Activated T-cell treated with anti-CD3 and anti-CD28 coated beads, Interleukin-2, amount 50 U/mL, for 72 hours (primary cell): ENCODE data around the gene SCRN2. TPM values are rescaled to one million over a fixed set of nuclear protein-coding genes. Genes with fewer than 3 reads are reported as not detected.

Experiments
- ATAC-seq, 2 donors: fragments of 150-1000 bp; cut with Tn5 transposase; replicated peaks in 1 of 2; 2 replicates each; pipeline ENCODE4 v1.10.0; 2021; ENCODE audit warnings: moderate library complexity in 2 of 2, mild to moderate bottlenecking in 1 of 2
- DNase-seq, 2 donors: peaks; one replicate each; pipeline ENCODE4 v3.0.0; 2021 to 2022; ENCODE audit warnings: mixed read lengths in 1 of 2
- H3K27ac Mint-ChIP-seq: one replicate; pipeline ENCODE4 v1.8.0; 2022; ENCODE audit warnings: mild to moderate bottlenecking, moderate library complexity, mixed read lengths
- H3K27me3 Mint-ChIP-seq: one replicate; pipeline ENCODE4 v1.8.0; 2022; ENCODE audit warnings: low read depth, mixed read lengths
- H3K36me3 Mint-ChIP-seq, 2 donors: one replicate each; pipeline ENCODE4 v1.8.0; 2022; ENCODE audit warnings: mixed read lengths in 2 of 2, mild to moderate bottlenecking in 1 of 2; ENCODE audit not compliant: insufficient read depth in 2 of 2
- H3K4me1 Mint-ChIP-seq: one replicate; pipeline ENCODE4 v1.8.0; 2022; ENCODE audit warnings: low read depth, mixed read lengths
- H3K4me3 Mint-ChIP-seq, 2 donors: one replicate each; pipeline ENCODE4 v1.8.0; 2022; ENCODE audit warnings: mild to moderate bottlenecking in 2 of 2, mixed read lengths in 2 of 2, moderate library complexity in 2 of 2
- H3K9me3 Mint-ChIP-seq, 2 donors: one replicate each; pipeline ENCODE4 v1.8.0; 2022; ENCODE audit warnings: mixed read lengths in 2 of 2
- total RNA-seq, 2 donors: library from RNA; stranded (reverse); gene quantifications; one replicate each; pipeline ENCODE4 v1.2.3, GENCODE V29; 2022

The SCRN2 gene
- total RNA-seq, 2 donors from 2014 or later, result 16.1 to 17.6 TPM

DNA sequence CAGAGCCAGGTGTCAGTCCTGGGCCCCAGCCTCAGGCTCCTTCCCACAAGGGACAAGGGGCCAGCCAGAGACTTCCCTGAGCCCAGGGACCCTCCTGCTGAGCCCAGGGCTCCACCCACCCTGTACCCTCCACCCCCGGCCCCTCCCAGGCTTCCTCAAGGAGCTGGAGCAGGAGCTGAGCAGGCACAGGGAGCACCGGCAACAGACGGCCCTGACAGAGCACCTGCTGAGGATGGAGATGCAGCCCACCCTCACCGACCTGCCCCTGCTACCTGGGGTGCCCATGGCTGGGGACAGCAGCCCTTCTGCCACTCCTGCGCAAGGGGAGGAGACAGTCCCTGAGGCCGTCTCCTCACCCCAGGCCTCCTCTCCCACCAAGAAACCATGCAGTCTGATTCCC lies 4.5 kb downstream of the SCRN2 start:
- no peak for ATAC-seq
- Mint-ChIP-seq H3K36me3 (peaks cover 0 to 1% of the 10 kb centered on the region in 2 donors), H3K4me3 (no peak overlapping the region), H3K9me3 (no peaks in the 10 kb centered on the region), H3K27me3 (no peaks in the 10 kb centered on the region), H3K4me1 (peaks cover 51% of the 10 kb centered on the region), H3K27ac (no peak overlapping the region)
- no peak for DNase-seq

DNA sequence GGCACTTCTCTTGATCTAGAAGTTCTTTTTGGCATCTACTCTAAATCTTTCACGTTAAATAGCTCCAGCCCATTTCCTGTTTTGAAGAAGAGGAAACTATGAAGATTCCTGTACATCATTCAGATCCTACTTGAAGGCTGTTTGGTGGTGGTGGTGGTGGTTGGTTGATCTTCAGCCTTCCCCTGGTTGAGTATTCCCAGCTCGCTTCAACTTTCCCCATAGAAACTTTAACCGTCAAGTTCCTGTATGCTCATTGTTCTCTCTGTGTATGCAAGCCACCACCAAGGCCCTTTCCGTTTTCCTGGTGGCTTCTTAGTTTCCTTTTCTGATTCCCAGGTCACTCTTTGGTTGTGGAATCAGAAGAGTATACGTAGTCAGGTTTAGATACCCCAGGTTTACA lies 6.3 kb downstream of the SCRN2 start:
- Mint-ChIP-seq H3K9me3 (no peaks in the 10 kb centered on the region), H3K4me3 (no peak overlapping the region), H3K36me3 (no peaks in the 10 kb centered on the region), H3K27me3 (no peaks in the 10 kb centered on the region), H3K27ac (no peak overlapping the region), H3K4me1 (peaks cover 54% of the 10 kb centered on the region)
- ATAC-seq, result no peak
- DNase-seq, result no peak

DNA sequence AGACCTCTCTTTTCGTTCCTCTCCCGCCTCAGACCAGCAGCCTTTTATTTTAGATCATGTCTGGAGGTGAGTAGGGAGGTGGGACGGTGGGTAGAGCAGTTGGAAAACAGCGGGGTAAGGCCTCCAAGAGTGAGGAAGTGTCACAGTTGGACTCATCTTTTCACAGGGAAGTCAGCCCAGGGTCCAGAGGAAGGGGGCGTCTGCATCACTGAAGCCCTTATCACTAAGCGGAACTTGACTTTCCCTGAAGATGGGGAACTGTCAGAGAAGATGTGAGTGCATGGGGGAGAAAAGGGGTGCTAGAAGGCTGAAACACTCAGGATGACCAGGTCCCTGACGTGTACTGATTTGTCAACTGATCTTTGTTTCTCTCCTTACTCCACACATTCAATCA lies 9.1 kb downstream of the SCRN2 start:
- H3K27ac Mint-ChIP-seq, result no peak overlapping the region
- peaks cover 2 to 4% of the 10 kb centered on the region in 2 donors for H3K36me3 Mint-ChIP-seq
- H3K9me3 Mint-ChIP-seq, result no peaks in the 10 kb centered on the region
- peaks cover 63% of the 10 kb centered on the region for H3K4me1 Mint-ChIP-seq
- DNase-seq (no peak), ATAC-seq (peak in 1 of 2 donors; percentile 5)
- no peaks in the 10 kb centered on the region for H3K27me3 Mint-ChIP-seq
- H3K4me3 Mint-ChIP-seq, result peak overlapping the region; percentile 93 to 96

DNA sequence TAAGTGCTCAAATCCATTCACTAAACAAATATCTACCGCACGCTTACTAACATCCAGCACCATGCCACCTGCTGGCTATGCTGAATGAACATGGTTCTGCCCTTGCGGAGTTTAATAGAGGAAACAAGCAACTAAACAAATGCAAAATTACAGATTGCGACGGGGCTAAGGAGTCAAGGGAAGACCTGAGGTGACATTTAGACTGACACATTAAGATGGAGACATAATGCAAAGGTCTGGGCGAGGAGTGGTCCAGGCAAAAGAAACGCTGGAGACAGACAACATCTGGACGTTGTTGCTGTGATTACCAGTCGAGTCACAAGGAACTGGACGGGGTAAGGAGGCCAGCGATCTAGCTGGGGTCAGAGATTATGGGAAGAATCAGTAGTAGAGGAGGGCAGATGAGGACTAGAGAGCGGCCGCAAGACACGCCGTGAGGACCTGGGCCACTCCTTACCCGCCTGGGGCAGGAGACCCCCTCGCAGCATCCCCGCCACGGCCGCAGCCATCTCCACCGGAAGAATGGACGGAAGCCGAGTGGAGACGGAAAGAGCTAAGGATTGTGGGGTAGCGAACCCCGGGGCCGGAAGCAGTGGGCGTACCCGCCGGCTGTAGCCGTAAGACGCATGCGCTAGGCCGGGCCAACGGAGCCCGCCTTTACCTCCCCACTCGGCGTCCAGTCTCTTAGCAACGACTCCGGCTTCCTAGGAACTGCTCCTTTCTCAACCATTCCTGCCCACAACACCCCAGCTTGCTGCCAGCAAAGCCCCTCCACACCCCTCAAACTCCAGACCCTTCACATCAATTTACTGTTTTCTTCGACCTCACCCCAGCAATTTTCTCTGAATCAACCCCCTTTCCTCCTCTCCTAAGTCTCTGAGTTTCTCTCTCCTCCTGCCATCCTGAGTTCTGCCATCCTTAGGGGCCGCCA lies 9.8 kb downstream of the SCRN2 start, which contains the start of the genes LRRC46 and MRPL10:
Gene LRRC46, plus strand, starts transcription at position 668 of the 931 bp plus-strand sequence. CDS start 320 bp downstream, outside the sequence.
Gene MRPL10, minus strand, starts transcription at position 539 of the 931 bp plus-strand sequence. Its CDS starts 30 bp downstream, at position 509.
- Mint-ChIP-seq H3K9me3 (no peaks in the 10 kb centered on the region), H3K27me3 (no peaks in the 10 kb centered on the region), H3K4me3 (peak within 1 kb of the TSS; percentile 93 to 96), H3K4me1 (peaks cover 63% of the 10 kb centered on the region), H3K27ac (peak within 1 kb of the TSS; percentile 94), H3K36me3 (peaks cover 7 to 8% of the 10 kb centered on the region in 2 donors)
- DNase-seq (peak; percentile 94), ATAC-seq (peak; percentile 90 to 94)

DNA sequence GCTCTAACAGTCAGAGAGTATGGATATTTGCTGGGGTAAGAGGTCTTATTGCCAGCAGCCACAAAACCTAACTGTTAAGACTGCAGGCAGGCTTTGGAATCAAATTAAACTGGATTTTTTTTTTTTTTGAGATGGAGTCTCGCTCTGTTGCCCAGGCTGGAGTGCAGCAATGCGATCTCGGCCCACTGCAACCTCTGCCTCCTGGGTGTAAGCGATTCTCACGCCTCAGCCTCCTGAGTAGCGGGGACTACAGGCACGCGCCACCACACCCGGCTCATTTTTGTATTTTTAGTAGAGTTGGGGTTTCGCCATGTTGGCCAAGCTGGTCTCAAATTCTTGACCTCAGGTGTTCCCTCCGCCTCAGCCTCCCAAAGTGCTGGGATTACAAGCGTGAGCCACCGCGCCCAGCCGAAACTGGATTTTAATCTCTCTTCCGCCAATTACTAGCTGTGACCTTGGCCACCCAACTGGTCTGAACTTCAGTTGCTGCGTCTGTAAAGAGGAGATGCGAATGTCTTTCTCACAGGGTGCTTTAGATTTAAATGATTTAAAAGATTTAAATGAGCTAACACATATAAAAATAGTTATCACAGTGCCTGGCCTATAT lies 10.6 kb downstream of the SCRN2 start:
- Mint-ChIP-seq H3K4me3 (peak overlapping the region; percentile 93 to 96), H3K27ac (peak overlapping the region; percentile 94), H3K4me1 (peaks cover 60% of the 10 kb centered on the region), H3K36me3 (peaks cover 9 to 12% of the 10 kb centered on the region in 2 donors), H3K9me3 (no peaks in the 10 kb centered on the region), H3K27me3 (no peaks in the 10 kb centered on the region)
- DNase-seq, result no peak
- no peak for ATAC-seq

DNA sequence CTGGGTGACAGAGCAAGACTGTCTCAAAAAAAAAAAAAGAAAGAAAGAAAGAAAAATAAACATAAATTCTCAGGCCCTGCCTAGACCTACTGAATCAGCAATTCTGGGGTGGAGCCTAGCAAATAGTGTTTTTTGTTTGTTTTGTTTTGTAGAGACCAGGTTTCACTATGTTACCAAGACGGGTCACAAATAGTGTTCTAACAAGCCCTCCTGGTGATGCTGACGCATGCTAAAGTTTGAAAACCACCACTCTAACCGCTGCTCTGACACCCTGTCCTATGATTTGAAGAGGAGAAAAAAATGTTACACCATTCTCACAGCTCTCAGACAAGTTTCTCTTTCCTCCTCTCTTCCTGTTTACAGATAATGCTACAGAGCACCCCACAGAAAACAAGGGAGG lies 11.2 kb downstream of the SCRN2 start:
- H3K4me3 Mint-ChIP-seq, result peak overlapping the region; percentile 93 to 96
- DNase-seq (peak in 1 of 2 donors; percentile 45), ATAC-seq (peak; percentile 41 to 66)
- no peaks in the 10 kb centered on the region for H3K9me3 Mint-ChIP-seq
- no peaks in the 10 kb centered on the region for H3K27me3 Mint-ChIP-seq
- H3K27ac Mint-ChIP-seq, result peak overlapping the region; percentile 94
- peaks cover 54% of the 10 kb centered on the region for H3K4me1 Mint-ChIP-seq
- peaks cover 12 to 15% of the 10 kb centered on the region in 2 donors for H3K36me3 Mint-ChIP-seq

DNA sequence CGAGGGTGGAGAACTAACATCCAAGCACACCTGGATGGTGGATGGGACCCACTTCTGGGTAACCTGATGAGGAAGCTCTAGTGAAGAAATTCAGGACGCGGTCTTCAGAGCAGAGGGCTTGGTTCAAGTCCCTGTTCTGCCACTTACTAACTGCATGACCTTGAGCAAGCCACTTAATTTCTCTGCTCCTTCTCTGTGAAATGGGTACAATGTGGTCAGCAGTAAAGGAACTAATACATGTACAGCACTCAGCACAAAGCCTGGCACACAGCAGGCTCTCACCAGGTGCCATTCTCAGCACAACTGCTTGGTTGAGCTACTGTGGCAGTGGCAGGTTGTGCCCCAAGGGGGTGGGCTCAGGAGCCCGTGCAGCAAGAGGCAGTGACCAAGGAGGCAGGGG lies 17.6 kb downstream of the SCRN2 start:
- Mint-ChIP-seq H3K4me3 (no peak overlapping the region), H3K27me3 (no peaks in the 10 kb centered on the region), H3K4me1 (peaks cover 30% of the 10 kb centered on the region), H3K9me3 (no peaks in the 10 kb centered on the region), H3K27ac (no peak overlapping the region), H3K36me3 (peaks cover 14 to 18% of the 10 kb centered on the region in 2 donors)
- ATAC-seq (no peak), DNase-seq (no peak)

DNA sequence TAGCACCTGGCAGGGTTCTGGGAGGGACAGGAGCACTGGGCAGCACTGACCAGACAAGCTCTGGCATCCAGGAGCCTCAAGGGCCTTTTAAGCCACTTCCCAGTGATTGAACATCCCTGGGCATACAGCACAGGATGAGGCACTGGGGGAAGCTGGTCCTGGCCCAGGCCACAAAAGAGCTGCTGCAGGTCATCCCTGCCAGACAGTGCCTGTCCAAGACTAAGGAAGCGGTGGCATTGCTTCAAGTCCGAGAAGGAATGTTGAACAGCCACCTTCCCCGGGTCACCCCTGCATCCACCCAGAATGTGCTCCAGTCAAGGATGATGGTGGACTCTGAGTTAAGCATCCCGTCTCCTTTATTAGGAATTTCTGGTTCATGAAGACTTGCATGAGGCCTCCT lies 18.3 kb downstream of the SCRN2 start:
- ATAC-seq, result no peak
- no peak for DNase-seq
- no peak overlapping the region for H3K27ac Mint-ChIP-seq
- H3K4me1 Mint-ChIP-seq, result peaks cover 25% of the 10 kb centered on the region
- no peaks in the 10 kb centered on the region for H3K27me3 Mint-ChIP-seq
- H3K9me3 Mint-ChIP-seq, result no peaks in the 10 kb centered on the region
- peak overlapping the region; percentile 89 to 95 for H3K4me3 Mint-ChIP-seq
- H3K36me3 Mint-ChIP-seq, result peaks cover 13 to 19% of the 10 kb centered on the region in 2 donors

DNA sequence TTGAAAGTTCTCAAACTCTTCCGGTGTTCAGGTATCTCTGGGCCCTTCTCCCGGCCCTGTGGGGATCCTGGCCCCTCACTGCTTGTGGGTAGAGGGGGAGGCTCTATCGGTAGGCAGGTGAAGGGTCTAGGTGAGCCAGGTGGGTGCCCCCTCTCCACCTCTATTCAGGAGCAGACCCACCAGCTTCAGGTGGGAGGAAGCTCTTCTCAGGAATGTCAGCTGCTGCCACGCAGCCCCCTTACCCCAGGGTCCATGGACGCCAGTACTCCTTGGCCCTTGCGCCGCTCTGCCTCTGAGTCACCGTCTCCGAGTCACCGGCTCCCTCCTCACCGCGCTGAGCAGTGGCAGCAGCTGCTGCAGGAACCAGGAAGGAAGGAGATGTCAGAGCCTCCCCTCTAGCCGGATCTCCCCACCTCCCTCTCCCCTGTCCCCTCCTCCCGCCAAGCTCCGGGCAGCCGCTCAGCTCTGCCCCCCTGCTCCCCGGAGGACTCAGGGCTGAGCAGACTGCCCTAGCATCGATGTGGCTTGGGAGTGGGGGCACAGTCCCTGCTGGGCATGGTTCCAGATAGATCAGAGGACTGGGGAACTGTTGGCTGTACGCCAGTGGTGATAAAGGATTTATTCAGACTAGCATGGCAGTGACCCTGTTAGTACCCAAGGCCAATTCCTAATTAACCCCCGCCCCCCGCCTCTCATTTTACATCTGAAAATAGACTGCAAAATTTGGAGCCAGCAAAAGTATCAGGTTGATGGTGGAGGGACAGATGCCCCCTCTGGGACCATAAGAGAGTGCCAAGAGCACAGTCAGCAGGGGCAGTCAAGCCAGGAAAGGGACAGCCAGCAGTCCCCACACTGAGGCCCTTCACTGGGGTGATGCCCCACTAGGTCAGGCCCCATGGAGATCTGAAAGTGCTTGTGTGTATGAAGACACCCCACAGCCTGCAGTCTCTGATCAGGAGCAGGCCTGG lies 19.4 kb downstream of the SCRN2 start, which contains the start of gene OSBPL7:
Gene OSBPL7, minus strand, starts transcription at position 371 of the 968 bp plus-strand sequence. CDS start 1,516 bp downstream, outside the sequence.
- H3K4me3 Mint-ChIP-seq, result peak within 1 kb of the TSS; percentile 89 to 95
- peak within 1 kb of the TSS; percentile 83 for H3K27ac Mint-ChIP-seq
- no peaks in the 10 kb centered on the region for H3K9me3 Mint-ChIP-seq
- DNase-seq, result peak; percentile 83 to 87
- ATAC-seq, result peak; percentile 98
- no peaks in the 10 kb centered on the region for H3K27me3 Mint-ChIP-seq
- peaks cover 25% of the 10 kb centered on the region for H3K4me1 Mint-ChIP-seq
- H3K36me3 Mint-ChIP-seq, result peaks cover 12 to 21% of the 10 kb centered on the region in 2 donors

DNA sequence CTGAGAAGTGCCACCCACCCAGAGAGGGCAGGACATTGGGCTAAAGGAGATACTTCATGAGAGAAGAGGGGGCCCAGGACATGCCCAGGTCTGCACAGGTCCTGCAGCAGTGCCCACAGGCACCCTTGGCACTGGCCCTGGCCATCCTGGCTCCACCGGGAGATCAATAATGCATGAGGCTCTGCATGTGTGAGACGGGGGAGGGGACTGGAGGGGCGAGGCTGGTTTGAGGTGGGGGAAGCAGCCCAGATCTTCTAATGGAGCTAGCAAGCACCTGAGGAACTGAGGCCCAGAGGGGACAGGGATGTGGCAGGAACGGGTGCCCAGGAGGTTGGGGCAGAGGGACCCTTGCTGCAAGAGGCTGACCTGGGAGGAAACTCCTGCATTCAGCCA lies 20.0 kb downstream of the SCRN2 start:
- Mint-ChIP-seq H3K36me3 (peaks cover 6 to 16% of the 10 kb centered on the region in 2 donors), H3K4me3 (peak overlapping the region; percentile 89 to 95), H3K4me1 (peaks cover 25% of the 10 kb centered on the region), H3K27ac (peak overlapping the region; percentile 0), H3K9me3 (no peaks in the 10 kb centered on the region), H3K27me3 (no peaks in the 10 kb centered on the region)
- no peak for DNase-seq
- no peak for ATAC-seq

DNA sequence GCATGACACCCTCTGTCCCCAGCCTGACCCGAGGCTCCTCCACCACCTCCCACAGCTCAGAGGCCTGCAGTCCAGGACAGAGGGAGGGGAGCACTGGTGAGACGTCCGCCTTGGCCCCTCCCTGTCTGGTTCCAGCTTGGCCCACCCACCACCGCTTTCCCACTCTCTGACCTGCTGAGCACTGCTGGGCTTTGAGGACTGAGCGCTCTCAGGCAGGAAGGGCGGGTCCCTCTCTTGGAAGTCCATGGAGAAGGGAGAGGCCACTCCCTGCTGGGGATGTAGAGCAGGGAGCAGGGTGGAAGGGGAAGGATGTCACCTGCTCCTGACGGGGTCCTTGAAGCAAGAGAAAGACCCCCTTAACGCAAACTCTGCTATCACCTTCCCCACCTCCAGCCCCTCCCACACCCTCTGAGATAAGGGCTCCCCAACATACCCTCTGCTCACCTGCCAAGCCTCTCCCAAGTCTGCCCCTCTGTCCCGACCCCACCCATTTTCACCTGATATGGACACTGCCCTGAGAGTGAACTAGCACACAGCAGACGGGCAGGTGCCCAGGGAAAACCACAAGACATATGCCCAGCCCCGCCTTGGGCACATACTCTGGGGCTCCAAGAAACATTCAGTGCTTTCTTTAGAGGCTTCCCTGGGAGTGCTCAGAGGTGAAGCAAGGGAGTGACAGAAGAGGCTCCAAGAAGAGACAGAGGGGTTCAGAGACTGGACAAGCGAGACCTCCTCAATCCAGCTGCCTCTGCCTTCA lies 20.9 kb downstream of the SCRN2 start:
- Mint-ChIP-seq H3K4me1 (peaks cover 25% of the 10 kb centered on the region), H3K9me3 (no peaks in the 10 kb centered on the region), H3K27me3 (no peaks in the 10 kb centered on the region), H3K27ac (no peak overlapping the region), H3K36me3 (peaks cover 3 to 11% of the 10 kb centered on the region in 2 donors), H3K4me3 (peak overlapping the region; percentile 89 to 95)
- no peak for DNase-seq
- ATAC-seq, result no peak

DNA sequence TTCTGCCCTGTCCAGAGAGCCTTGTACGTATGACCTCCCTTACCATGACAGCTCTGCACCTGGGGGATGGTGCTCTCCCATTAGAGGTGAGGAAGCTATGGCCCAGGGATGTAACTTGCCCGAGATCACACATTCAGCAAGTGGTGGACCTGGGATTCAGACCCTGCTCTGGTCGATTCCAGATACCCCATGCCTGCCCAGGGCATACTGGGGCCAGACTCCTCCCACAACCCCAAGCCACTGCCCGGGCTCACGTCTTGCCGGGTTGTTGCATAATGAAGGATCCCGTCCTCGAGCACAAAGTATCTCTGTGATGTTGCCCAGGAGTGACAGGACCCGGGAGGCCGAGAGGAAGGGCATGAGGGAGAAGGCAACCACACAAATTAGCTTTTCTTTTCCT lies 21.6 kb downstream of the SCRN2 start:
- ATAC-seq, result no peak
- Mint-ChIP-seq H3K9me3 (no peaks in the 10 kb centered on the region), H3K27me3 (no peaks in the 10 kb centered on the region), H3K27ac (no peak overlapping the region), H3K4me1 (peaks cover 25% of the 10 kb centered on the region), H3K4me3 (no peak overlapping the region), H3K36me3 (peaks cover 3 to 11% of the 10 kb centered on the region in 2 donors)
- no peak for DNase-seq
